HG02798 (cell line): ENCODE data around the gene MYRFL.
A peak's percentile ranks its signal among the peaks of the same experiment; 100 is the strongest.
"Not testable (repeated sequence)": the region's sequence is repeated elsewhere in the genome, so short reads cannot be mapped to it uniquely, and the experiment has no call there.

Source experiments
- ATAC-seq: cut with Tn5 transposase; IDR thresholded peaks from one replicate; pipeline ENCODE4 v1.9.1; 2021; ENCODE audit warnings: mild to moderate bottlenecking; ENCODE audit not compliant: unreplicated experiment, poor library complexity

Gene MYRFL

DNA sequence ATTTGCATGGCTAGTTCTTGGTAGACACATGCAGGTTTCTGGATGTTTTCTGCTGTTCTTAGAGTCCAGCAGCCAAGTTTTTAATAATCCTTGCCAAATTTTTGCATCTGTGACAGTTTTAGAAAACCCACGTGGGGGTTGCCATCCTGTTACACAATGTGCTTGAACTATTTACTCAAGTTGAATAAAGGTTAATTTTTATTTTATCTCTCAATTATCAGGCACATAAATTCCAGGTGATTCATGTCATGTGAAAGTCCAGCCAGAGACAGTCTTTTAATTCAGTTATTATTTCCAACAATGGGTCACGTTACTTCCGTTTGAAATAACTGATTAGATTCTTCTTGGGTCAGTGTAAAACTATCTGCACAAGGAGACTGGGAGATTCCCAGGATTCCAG, 15.7 kb downstream of the MYRFL start:
- ATAC-seq, result no peak

DNA sequence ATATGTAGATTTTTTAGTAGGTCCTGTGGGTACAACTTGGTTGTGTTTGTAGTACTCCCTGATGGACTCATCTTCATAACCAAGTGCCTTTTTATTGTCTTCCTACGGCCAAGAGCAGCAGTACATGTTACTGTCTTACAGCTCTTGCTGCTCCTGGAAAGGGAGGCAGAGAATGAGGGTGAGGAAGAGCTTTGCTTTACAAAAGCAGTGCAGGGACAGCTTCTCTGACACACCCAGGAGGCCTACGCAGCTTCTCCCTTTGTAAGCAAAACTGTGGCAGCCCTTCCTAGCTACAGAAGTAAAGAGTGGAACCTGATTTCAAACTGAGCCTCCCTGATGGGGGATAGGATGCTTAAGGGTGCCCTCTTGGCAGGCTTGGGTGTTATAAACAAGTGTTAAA, 18.6 kb downstream of the MYRFL start:
- no peak for ATAC-seq

DNA sequence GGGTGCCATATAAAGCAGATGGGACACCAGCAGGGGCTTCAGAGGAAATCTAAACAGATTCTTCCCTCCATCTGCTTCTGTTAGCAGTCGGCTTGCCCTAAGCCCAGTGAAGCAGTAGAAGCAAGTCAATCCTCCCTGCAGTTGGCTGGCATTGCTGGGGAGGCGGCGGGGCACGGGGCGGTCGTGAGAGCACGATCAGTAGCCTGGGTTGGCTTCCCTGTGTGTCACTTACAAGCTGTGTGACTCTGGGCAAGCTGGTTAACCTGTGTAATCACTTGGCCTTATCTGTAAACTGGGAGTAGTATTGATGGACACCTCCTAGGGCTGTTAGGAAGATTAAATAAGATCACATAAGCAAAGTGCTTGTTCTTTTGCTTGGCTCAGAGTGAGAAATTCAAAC, 19.4 kb downstream of the MYRFL start:
- ATAC-seq, result no peak

- ATAC-seq, result no peak
Measured at GRCh38 chr12:69844836-69845235, 19.8 kb downstream of the MYRFL start.

DNA sequence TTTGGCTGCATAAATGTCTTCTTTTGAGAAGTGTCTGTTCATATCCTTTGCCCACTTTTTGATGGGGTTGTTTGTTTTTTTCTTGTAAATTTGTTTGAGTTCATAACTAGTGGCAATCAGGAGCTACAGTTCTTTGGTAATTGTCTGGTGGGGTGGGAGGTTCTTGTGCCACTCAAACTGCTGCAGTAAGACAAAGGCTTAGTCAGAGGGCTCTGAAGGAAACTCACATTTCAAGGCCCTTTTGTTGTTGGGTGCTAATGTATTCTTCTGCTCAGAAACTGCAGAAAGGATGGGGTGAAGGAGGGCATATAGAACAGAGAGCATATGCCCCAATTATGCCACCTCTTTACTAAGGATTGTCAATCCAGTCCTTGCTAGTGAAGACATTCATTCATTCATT, 21.9 kb downstream of the MYRFL start:
- no peak for ATAC-seq

DNA sequence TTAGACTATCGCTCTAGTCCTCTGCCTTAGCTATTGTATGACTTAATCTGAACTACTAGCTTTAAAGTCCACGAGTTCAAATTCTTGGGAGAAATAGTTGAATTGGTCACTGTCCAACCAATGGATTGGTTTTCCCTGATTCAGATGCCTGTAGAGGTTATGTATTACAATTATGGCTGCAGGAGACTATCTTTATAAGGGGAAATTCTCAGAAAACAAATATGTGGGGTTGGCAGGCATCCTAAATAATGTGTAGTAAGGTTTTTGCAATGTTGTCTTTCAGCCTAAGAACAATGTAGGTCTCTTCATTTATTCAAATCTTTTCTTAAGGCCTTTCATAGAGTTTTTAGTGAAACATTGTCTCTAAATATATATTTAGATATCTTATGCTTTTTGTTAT, 26.9 kb downstream of the MYRFL start:
- ATAC-seq, result no peak

DNA sequence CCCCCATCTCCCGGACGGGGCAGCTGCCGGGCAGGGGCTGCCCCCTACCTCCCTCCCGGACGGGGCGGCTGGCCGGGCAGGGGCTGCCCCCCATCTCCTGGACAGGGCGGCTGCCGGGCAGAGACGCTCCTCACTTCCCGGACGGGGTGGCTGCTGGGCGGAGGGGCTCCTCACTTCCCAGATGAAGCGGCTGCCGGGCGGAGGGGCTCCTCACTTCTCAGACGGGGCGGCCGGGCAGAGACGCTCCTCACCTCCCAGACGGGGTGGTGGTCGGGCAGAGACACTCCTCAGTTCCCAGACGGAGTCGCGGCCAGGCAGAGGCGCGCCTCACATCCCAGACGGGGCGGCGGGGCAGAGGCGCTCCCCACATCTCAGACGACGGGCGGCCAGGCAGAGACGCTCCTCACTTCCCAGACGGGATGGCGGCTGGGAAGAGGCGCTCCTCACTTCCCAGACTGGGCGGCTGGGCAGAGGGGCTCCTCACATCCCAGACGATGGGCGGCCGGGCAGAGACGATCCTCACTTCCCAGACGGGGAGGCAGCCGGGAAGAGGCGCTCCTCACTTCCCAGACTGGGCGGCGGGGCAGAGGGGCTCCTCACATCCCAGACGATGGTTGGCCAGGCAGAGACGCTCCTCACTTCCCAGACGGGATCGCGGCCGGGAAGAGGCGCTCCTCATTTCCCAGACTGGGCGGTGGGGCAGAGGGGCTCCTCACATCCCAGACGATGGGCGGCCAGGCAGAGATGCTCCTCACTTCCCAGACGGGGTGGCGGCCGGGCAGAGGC, 28.3 kb downstream of the MYRFL start:
- not testable (repeated sequence) for ATAC-seq

DNA sequence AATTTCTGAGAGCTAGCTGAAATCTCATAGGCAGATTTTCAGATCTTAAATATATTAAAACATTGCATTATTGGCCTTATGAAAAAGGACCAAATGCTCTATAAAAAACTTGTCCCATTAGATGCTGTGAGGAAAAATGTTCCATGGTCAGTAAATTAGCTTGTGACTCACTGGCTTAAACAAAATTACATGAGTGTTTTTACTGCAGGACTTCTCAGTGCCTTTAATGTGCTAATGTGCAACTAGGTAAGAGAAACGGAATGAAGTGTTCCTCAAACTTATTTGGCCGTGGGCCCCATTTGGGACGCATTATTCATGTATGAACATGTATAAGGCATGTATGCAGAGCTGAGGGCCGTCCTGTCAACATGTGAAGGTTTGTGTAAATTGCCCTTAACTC, 41.7 kb downstream of the MYRFL start:
- ATAC-seq, result no peak

DNA sequence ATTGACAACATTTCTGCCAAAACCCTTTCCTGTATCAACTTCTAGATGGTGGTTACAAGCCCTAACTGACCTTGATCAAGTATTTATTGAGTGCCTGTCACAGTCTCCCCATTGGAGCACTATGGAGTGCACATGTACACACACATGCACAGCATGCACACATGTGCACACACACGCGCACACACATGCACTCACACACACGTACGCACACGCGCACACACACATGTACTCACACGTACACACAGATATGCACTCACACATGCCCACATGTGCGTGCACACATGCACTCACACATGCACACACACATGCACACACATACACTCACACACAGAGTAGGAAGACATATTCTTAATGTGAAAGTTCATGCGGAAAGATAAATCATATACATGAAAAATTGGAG, 43.7 kb downstream of the MYRFL start:
- ATAC-seq, result no peak

- ATAC-seq, result no peak
Measured at GRCh38 chr12:69872804-69873203, 47.8 kb downstream of the MYRFL start.

DNA sequence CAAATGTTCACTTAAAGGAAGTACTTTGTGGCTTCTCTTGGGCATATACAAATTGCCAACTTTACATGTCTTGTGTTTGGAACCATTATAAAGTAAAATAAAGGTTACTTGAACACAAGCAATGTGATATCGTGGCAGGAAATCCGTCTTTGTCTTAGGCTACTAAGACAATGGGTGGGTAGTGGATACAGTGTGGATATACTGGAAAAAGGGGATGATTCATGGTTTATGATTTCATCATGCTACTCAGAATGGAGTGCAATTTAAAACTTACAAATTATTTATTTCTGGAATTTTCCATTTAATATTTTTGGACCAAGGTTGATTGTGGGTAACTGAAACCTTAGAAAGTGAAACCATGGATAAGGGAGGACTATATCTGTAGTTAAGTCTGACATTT, 48.4 kb downstream of the MYRFL start:
- no peak for ATAC-seq

DNA sequence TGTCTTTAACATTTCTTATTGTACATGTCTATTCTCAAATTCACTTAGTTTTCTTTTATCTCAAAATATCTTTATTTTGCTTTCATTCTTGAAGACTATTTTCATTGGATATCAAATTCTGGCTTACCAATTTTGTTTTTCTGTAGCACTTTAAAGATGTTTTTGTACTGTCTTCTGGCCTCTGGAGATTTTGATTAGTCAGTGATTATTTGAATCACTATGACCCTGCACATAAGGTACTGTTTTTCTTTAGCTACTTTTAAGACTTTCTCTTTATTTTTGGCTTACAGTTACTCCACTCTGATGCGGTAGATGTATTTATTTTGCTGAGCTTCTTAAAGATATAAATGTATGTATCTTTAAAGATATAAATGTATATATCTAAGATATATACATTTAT, 49.6 kb downstream of the MYRFL start:
- ATAC-seq, result no peak

GRCh38 chr12:69875416-69875935, 50.4 kb downstream of the MYRFL start:
- ATAC-seq, result no peak

DNA sequence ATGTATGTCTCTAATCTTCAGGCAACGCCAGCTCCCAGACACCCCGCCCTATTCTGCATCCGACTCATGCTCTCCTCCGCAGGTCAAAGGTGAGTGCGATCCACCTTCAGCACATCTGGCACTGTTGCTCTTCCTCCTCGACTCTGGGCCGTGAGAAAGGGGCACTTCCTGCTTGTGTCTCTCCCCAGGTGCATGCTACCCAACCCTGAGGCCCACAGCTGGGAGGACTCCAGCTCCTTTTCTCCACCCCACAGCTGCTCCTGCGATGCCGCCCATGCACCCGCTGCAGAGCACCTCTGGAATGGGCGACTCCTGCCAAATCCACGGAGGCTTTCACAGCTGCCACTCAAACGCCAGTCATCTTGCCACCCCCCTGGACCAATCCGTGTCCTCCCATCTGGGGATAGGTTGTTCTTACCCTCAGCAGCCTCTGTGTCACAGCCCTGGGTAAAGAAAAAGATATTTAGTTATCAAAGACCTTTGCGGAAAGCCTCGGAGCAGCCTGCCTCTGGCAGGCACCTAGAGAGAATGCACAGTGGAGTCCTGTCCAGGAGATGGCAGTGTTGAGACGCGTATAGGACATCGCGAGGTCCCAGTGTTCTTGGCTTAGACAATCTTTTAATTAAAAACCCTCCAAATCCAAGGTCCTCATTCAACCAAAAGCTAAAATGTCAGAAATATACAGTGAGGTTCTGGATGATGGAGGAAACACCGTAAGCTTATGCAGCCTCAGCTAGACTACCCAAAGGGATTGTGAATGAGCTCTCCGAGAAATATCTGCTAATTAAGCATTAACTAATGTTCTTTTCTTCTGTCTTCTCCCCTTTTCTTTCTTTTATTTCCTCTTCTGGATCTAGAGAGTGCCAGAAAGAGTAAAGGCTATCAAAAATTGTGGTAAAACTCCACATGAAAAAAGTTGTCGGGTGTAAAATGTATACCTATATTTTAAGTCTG, 54.3 kb downstream of the MYRFL start:
- ATAC-seq, result peak; percentile 91

- no peak for ATAC-seq
Measured at GRCh38 chr12:69880571-69880970, 55.5 kb downstream of the MYRFL start.

DNA sequence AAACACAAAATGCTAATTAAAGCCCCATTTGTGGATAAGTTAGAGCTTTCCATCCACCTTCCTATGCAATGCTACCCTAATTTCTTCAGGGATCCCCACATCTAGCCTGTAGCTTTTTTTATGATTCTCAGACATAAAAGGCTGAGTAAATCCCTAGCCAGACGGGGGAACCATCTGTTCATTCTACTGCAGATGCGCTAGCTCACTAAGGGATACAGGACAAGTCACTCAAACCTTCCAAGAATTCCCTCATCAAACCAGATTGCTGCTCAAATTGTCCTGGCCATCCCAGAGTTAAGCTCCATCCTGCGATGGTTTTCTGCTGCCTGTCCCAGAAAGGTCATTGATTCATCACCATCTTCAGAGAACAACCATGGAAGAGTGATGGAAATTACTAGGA, 56.7 kb downstream of the MYRFL start:
- no peak for ATAC-seq

DNA sequence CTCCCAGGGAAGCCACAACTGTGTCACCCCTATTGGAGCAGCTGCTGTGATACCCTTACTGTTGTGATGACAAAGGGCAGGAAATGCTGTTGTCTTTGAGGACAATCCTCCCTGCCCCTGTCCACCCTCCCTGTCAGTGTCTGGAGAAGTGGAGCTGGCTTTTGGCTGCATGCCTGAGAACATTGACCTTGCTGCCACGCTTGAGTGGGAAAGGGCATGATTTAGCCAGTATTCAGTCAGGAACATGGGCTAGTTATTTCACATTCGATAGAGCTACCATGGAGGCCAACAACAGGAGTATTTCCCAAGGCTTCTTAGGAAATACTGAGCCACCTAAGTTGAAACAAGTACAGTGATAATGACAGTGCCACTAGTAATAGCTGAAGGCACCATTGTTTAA, 59.4 kb downstream of the MYRFL start:
- no peak for ATAC-seq

- no peak for ATAC-seq
Measured at GRCh38 chr12:69885658-69886057, 60.6 kb downstream of the MYRFL start.

DNA sequence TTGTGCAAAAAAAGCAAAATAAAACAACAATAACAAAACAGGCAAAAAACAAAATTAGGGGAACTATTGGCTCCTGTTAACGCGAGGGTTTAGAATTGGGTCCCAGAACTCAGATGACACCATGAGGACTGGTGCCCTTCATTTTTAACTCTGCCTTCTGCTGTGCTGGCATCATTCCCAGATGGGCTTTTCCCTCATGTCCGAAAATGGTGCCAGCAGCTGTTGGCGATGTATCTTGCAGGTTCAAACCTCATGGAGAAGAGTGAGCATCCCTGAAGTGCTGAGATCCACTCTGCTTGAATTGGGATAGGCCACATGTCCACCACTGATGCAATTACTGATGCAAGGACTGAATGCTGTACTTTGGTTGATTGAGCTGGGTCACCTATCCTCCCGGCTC, 61.1 kb downstream of the MYRFL start:
- ATAC-seq, result no peak

DNA sequence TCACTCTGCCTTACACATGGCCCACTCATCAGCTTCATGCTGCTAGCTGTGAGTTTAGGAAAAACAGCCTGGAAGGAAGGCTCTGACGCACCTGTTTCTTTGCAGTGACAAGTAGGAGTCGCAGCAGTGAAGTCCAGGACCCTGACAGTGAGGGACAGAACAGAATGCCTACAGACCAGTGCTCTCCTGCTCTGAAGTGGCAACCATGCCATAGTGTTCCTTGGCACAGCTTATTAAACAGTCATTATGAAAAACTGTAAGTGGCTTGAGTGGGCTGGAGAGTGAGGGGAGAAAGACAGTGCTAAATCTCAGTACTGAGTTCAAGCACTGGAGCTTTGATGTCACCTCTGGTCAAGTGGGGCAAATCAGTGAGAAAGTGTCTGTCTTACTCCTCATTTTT, 61.7 kb downstream of the MYRFL start:
- no peak for ATAC-seq

- ATAC-seq, result no peak
Measured at GRCh38 chr12:69888901-69889300, 63.9 kb downstream of the MYRFL start.
